ENCODE measurements around the gene SPON2.

DNA sequence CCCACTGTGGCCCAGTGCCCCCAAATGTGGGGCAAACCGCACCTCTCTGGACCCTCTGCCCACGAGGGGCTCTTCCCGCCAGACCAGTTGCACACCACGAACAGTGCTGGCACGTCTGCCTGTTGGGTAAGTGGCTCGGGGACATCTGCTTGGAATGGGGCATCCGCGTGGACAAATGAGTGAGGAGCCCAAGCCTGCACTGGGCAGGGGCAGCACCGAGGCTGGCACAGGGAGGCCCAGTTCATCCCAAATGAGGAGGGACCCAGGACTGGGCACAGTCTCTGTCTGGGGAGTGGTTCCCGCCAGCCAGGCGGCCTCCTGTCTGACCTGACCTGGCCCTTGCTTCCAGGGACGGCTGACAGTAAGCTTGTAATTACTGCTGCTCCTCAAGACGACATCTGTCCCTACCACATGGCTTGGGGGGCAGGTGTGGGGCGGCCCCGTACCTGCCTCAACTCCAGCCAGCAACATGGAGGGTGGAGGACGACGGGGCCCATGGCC is 3.2 kb downstream of the SPON2 start:
- no peak for TF ChIP-seq POLR2A (IDR thresholded peaks at IDR 0.05; ENCODE audit: low read depth, low read length)
- TF ChIP-seq, protein P1, sequence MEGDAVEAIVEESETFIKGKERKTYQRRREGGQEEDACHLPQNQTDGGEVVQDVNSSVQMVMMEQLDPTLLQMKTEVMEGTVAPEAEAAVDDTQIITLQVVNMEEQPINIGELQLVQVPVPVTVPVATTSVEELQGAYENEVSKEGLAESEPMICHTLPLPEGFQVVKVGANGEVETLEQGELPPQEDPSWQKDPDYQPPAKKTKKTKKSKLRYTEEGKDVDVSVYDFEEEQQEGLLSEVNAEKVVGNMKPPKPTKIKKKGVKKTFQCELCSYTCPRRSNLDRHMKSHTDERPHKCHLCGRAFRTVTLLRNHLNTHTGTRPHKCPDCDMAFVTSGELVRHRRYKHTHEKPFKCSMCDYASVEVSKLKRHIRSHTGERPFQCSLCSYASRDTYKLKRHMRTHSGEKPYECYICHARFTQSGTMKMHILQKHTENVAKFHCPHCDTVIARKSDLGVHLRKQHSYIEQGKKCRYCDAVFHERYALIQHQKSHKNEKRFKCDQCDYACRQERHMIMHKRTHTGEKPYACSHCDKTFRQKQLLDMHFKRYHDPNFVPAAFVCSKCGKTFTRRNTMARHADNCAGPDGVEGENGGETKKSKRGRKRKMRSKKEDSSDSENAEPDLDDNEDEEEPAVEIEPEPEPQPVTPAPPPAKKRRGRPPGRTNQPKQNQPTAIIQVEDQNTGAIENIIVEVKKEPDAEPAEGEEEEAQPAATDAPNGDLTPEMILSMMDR (conservative IDR thresholded peaks at IDR 0.05; ENCODE audit: low read depth, low read length) = no peak
- TF ChIP-seq BHLHE40 (IDR thresholded peaks at IDR 0.05; ENCODE audit: low read depth, low read length) = no peak
- TF ChIP-seq, protein P2, sequence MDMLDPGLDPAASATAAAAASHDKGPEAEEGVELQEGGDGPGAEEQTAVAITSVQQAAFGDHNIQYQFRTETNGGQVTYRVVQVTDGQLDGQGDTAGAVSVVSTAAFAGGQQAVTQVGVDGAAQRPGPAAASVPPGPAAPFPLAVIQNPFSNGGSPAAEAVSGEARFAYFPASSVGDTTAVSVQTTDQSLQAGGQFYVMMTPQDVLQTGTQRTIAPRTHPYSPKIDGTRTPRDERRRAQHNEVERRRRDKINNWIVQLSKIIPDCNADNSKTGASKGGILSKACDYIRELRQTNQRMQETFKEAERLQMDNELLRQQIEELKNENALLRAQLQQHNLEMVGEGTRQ (IDR thresholded peaks at IDR 0.05; ENCODE audit: low read depth, low read length) = no peak
- no peak for TF ChIP-seq MXI1 (IDR thresholded peaks at IDR 0.05; ENCODE audit: borderline replicate concordance, low read depth, low read length)
- TF ChIP-seq CEBPB (IDR thresholded peaks at IDR 0.05; ENCODE audit: low read depth, low read length) = no peak
- TF ChIP-seq RCOR1 (IDR thresholded peaks at IDR 0.05; ENCODE audit: insufficient replicate concordance, low read length) = no peak
- no peak for TF ChIP-seq CHD1 (IDR thresholded peaks at IDR 0.05; ENCODE audit: low read depth, low read length)
- TF ChIP-seq NFE2L2 (IDR thresholded peaks at IDR 0.05; ENCODE audit: low read depth, low read length) = no peak
- no peak for TF ChIP-seq FOS (IDR thresholded peaks at IDR 0.05; ENCODE audit: low read depth, low read length)
- no peak for TF ChIP-seq SMC3 (IDR thresholded peaks at IDR 0.05; ENCODE audit: low read depth, low read length)

Data from IMR-90 (cell line).